Fibroblast of skin of scalp (primary cell): Measurements from ENCODE around the gene HOOK2.

Experiments
- DNase-seq: peaks from one replicate; pipeline ENCODE4 v3.0.0-alpha.2; 2013

HOOK2 gene

GRCh38 chr19:12783291-12783848 lies 8.0 kb upstream of the HOOK2 start:
- peak; percentile 72 for DNase-seq

GRCh38 chr19:12782424-12783290 lies 7.3 kb upstream of the HOOK2 start:
- peak; percentile 91 for DNase-seq

- no peak for DNase-seq
These were observed 6.7 kb upstream of the HOOK2 start for GRCh38 chr19:12782174-12782423.

GRCh38 chr19:12779162-12779993 lies 4.0 kb upstream of the HOOK2 start:
- peak; percentile 95 for DNase-seq

- DNase-seq: no peak
These were observed 3.5 kb upstream of the HOOK2 start for GRCh38 chr19:12778905-12779161.

GRCh38 chr19:12778017-12778904 lies 2.9 kb upstream of the HOOK2 start:
- DNase-seq: peak; percentile 86

- DNase-seq: peak; percentile 82
These were observed 2.1 kb upstream of the HOOK2 start for GRCh38 chr19:12777217-12778016.

GRCh38 chr19:12773571-12773970 lies 1.8 kb downstream of the HOOK2 start:
- DNase-seq: peak; percentile 63

GRCh38 chr19:12772323-12772722 lies 3.0 kb downstream of the HOOK2 start:
- no peak for DNase-seq

- DNase-seq: no peak
These were observed 4.4 kb downstream of the HOOK2 start for GRCh38 chr19:12770922-12771321.

- no peak for DNase-seq
These were observed 5.7 kb downstream of the HOOK2 start for GRCh38 chr19:12769689-12770088.

- no peak for DNase-seq
These were observed 7.7 kb downstream of the HOOK2 start for GRCh38 chr19:12767666-12768065.

- no peak for DNase-seq
These were observed 8.2 kb downstream of the HOOK2 start for GRCh38 chr19:12767150-12767549.

- DNase-seq: peak; percentile 80
These were observed 9.3 kb downstream of the HOOK2 start for GRCh38 chr19:12766051-12766521.

- DNase-seq: no peak
These were observed 10.7 kb downstream of the HOOK2 start for GRCh38 chr19:12764698-12765097.

- no peak for DNase-seq
These were observed 12.3 kb downstream of the HOOK2 start for GRCh38 chr19:12763100-12763499.

GRCh38 chr19:12759686-12760085 lies 15.7 kb downstream of the HOOK2 start:
- no peak for DNase-seq

- peak; percentile 66 for DNase-seq
These were observed 17.6 kb downstream of the HOOK2 start for GRCh38 chr19:12757544-12758274.

GRCh38 chr19:12756150-12756883 lies 19.0 kb downstream of the HOOK2 start:
- DNase-seq: no peak

GRCh38 chr19:12754465-12755196 lies 20.7 kb downstream of the HOOK2 start:
- no peak for DNase-seq
